ENCODE data around the gene TMEM229B. TPM values are rescaled to one million over a fixed set of nuclear protein-coding genes. Genes with fewer than 3 reads are reported as not detected.
A peak's percentile ranks its signal among the peaks of the same experiment; 100 is the strongest.

Gene TMEM229B
- total RNA-seq, 1 donor from 2014 or later, result 9.8 TPM

GRCh38 chr14:67526676-67527459 is 38.3 kb upstream of the TMEM229B start:
- intact Hi-C loops (cut with DNase I), result no loop called here
- no peak for DNase-seq (ENCODE audit: extremely low spot score in 2 of 2)
- Histone ChIP-seq H3K4me1 (no peaks in the 10 kb centered on the region), H3K36me3 (no peaks in the 10 kb centered on the region), H3K27me3 (no peaks in the 10 kb centered on the region), H3K27ac (no peak overlapping the region), H3K9me3 (no peaks in the 10 kb centered on the region), H3K4me3 (no peak overlapping the region)
- peak in 2 of 3 experiments; percentile 20 to 40 for TF ChIP-seq CTCF (IDR thresholded peaks at IDR 0.05)
- TF ChIP-seq POLR2A (IDR thresholded peaks at IDR 0.05), result no peak
- no peak for TF ChIP-seq POLR2AphosphoS5 (IDR thresholded peaks at IDR 0.05; ENCODE audit: insufficient read depth in 1 of 2, low read depth in 1 of 2)

GRCh38 chr14:67526181-67526580 is 37.7 kb upstream of the TMEM229B start:
- Histone ChIP-seq H3K27me3 (no peaks in the 10 kb centered on the region), H3K36me3 (no peaks in the 10 kb centered on the region), H3K4me3 (no peak overlapping the region), H3K27ac (no peak overlapping the region), H3K9me3 (no peaks in the 10 kb centered on the region), H3K4me1 (no peaks in the 10 kb centered on the region)
- no peak for DNase-seq (ENCODE audit: extremely low spot score in 2 of 2)
- TF ChIP-seq POLR2AphosphoS5 (IDR thresholded peaks at IDR 0.05; ENCODE audit: insufficient read depth in 1 of 2, low read depth in 1 of 2) (no peak), POLR2A (IDR thresholded peaks at IDR 0.05) (no peak), CTCF (IDR thresholded peaks at IDR 0.05) (no peak)
- intact Hi-C loops (cut with DNase I), result no loop called here

GRCh38 chr14:67525389-67525788 is 36.9 kb upstream of the TMEM229B start:
- Histone ChIP-seq H3K4me1 (no peaks in the 10 kb centered on the region), H3K4me3 (no peak overlapping the region), H3K27ac (no peak overlapping the region), H3K36me3 (no peaks in the 10 kb centered on the region), H3K9me3 (no peaks in the 10 kb centered on the region), H3K27me3 (no peaks in the 10 kb centered on the region)
- TF ChIP-seq POLR2A (IDR thresholded peaks at IDR 0.05), result no peak
- no peak for TF ChIP-seq POLR2AphosphoS5 (IDR thresholded peaks at IDR 0.05; ENCODE audit: insufficient read depth in 1 of 2, low read depth in 1 of 2)
- no peak for TF ChIP-seq CTCF (IDR thresholded peaks at IDR 0.05)
- intact Hi-C loops (cut with DNase I), result no loop called here
- no peak for DNase-seq (ENCODE audit: extremely low spot score in 2 of 2)

- Histone ChIP-seq H3K27ac (no peak overlapping the region), H3K4me1 (no peaks in the 10 kb centered on the region), H3K9me3 (no peaks in the 10 kb centered on the region), H3K36me3 (no peaks in the 10 kb centered on the region), H3K4me3 (no peak overlapping the region), H3K27me3 (no peaks in the 10 kb centered on the region)
- TF ChIP-seq CTCF (IDR thresholded peaks at IDR 0.05) (no peak), POLR2AphosphoS5 (IDR thresholded peaks at IDR 0.05; ENCODE audit: insufficient read depth in 1 of 2, low read depth in 1 of 2) (no peak), POLR2A (IDR thresholded peaks at IDR 0.05) (no peak)
- DNase-seq (ENCODE audit: extremely low spot score in 2 of 2), result no peak
- intact Hi-C loops (cut with DNase I), result no loop called here
These were observed 36.1 kb upstream of the TMEM229B start for GRCh38 chr14:67524634-67524963.

All from vagina (tissue), 2 donors.